Hematopoietic multipotent progenitor cell treated with erythropoietin and hydrocortisone succinate and interleukin-3 and kit ligand, for 6 days (in vitro differentiated cells): Measurements from ENCODE around the gene TES.
A peak's percentile ranks its signal among the peaks of the same experiment; 100 is the strongest.
"Not testable (repeated sequence)": the region's sequence is repeated elsewhere in the genome, so short reads cannot be mapped to it uniquely, and the experiment has no call there.

Source experiments
- DNase-seq: peaks from one replicate; pipeline ENCODE4 v3.0.0-alpha.2; 2015

The TES gene

GRCh38 chr7:116225860-116226259, 15.5 kb downstream of the TES start:
- DNase-seq: no peak

- no peak for DNase-seq
Measured at GRCh38 chr7:116226664-116227063, 16.3 kb downstream of the TES start.

GRCh38 chr7:116227678-116228239, 17.4 kb downstream of the TES start:
- DNase-seq: no peak

DNA sequence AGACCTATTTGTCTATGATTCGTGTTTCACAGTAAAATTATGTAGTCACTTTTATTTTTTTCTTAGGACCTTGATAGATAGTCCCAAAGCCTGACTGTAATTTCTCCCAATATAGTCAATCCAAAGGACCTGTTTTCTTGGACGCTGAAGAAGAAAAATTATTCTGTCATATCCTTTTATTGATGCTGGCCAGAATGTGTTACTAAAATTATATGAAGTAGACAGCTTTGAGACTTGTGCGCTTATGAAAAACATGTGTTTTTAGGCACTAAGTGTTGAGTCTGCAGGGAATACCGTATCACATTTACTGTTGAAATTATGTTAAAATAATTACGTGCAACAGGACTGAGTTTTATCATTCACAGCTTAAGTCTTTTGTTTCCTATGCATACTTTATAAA, 17.9 kb downstream of the TES start:
- no peak for DNase-seq

DNA sequence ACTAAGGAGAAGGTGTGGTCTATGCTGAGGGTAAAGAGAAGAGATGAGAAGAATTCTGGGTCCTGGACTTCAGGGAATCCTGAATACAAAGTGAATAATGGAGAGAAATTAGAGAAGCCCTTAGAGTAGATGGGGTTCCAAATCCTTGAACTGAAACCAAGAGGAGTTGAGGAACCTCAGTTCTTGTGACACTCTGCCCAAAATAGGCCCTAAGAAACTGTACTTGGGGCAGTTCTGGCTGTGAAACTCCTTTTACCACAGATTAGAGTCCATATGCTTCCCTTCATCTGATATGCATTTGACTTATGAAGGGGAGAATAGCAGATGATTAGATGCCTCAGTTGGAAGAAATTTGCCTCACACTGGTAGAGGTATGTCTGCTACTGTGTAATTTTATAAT, 19.0 kb downstream of the TES start:
- DNase-seq: peak; percentile 32

DNA sequence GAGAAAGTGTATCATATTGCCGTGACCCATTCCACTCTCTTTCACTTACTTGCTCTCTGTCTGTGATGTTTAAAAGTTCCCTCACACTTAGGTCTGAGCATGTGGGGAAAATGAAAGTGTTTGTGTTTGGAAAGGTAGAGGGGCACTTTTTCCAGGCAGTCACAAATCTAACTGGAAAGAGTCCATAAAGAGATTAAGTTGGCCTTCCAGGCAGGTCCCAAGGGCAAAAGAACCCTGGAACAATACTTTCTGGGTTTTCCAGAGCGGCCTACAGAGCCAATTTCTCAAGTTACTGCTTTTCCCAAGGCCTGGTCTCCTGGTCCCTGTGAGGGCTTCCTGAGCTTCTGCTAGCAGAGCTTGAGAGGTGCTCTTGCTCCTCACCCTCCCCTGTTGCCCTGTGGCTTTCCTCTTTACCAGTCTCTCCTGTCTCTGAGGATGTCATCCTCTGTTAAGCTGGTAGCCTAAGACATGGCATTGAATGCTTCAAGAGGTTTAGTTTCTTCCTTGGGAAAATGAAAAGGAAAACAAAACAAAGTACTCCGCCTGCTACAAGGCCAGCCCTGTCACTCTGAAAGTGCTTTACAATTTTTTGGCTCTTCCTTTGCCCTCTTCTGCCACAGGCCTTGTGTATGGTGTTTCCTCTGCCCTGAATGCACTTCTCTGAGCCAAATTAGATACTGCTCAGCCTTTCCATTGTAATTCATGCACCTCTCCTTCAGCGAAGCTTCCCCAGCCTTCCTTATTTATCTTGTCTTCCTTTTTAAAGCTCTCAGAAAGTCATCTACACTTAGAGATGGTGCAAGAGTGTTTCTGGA, 20.1 kb downstream of the TES start:
- no peak for DNase-seq

DNA sequence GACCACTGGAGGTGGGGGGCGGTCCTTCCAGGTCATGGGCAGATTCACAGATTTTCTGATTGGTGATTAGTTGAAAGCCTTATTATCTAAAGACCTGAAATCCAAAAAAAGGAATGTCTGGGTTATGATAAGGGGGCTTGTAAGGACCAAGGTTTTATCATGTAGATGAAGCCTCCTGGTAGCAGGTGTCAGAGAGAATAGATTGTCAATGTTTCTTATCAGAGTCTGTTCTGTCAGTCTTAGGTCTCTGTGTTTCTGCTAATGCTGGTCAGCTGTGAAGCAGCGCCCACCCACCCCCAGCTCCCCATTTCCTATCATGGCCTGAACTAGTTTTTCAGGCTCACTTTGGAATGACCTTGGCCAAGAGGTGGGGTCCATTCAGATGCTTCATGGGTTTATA, 21.2 kb downstream of the TES start:
- no peak for DNase-seq

DNA sequence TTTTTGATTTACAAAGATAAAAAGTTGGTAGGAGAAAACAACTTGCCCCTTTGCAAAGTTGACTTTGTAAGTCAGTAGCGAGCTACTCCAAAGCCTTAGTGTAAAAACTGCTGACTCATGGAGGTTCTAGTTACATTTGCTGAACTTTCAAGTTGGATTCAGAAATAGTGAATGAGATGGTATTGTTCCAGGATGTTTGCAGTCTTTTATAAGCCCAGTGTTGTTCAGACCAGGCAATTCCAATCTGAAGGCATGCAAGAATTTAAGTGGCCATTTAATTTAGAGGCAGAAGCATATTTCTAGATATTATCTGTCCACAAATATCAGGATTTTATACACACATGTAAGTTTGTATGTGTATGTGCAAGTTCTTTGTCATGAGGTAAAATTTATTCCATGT, 21.6 kb downstream of the TES start:
- peak; percentile 81 for DNase-seq

DNA sequence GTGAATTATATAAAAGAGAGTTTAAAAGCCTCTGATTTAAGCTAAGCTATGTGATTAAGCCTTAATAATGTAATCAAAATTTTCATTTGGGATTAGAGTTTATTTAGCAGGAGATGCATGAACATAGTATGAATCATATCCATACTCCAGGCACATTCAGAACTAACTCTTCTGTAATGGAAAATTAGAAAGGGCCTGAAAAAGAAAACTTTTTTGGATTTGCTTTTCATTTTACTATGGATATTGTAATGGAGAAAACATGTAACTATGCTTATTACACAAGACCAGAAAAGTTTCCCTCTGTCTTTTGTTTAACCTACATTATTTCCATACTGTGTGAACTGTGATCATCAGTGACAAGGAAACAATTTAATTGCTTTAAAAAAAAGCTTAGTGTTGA, 22.0 kb downstream of the TES start:
- DNase-seq: no peak

- DNase-seq: no peak
Measured at GRCh38 chr7:116232920-116233319, 22.6 kb downstream of the TES start.

DNA sequence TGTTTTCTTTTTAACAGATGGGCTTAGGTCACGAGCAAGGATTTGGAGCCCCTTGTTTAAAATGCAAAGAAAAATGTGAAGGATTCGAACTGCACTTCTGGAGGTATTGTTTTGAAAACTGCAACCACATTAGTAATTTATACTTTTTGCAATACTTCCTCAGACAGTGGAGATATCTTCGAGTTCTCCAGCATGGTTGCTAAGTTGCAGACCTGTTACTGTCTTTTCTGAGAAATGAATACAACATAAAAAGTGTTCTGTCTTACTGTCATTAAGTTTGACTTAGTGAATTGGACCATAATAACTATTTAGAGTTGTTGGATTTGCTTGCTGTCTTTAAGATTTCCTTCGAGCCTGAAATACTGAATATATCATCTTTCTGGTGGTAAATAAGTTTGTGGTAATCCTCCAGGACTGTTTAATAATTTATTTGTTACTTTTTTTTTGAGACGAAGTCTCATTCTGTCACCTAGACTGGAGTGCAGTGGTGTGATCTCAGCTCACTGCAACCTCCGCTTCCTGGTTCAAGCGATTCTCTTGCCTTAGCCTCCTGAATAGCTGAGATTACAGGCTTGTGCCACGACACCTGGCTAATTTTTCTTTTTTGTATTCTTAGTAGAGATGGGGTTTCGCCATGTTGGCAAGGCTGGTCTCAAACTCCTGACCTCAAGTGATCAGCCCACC, 24.3 kb downstream of the TES start:
- no peak for DNase-seq

DNA sequence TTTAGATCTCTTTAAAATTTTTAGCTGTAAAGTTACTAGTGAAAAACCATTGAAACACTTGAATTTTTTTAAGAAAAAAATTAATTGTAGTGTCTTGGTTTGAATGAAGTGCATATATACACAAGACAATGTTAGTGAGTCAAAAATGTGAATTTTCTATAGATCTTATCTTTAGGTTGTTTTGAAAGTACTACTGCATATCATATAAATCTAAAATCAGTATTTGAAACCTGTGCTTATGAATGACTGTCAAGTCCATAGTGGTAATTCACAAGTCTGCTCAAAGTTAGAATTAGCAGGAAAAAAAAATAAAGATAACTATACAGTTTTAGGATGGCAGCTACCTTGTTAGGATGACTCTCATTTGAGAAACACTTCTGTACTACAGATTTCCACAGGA, 25.0 kb downstream of the TES start:
- DNase-seq: no peak

DNA sequence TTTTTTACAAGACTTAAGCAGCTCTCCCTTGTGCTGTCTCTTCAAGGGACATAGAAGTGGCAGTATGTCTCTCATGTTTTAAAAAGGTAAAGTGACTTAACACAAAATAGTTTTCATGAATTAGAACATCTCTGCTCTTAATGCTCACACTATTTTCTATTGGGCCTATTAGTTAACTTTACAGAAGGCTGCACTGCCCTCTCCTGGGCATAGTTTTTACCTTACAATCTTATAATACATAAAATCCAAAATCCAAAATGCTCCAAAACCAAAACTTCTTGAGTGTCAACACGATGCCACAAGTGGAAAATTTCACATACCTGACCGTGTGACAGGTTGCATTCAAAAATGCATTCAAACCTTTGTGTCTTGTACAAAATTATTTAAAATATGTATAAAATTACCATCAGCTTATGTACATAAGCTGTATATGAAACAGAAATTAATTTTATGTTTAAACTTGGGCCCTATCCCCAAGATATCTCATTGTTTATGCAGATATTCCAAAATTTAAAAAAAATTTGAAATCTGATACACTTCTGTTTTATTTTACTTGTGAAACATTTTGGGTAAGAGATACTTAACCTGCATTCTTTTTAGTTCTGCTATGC, 25.8 kb downstream of the TES start:
- DNase-seq: peak; percentile 87

DNA sequence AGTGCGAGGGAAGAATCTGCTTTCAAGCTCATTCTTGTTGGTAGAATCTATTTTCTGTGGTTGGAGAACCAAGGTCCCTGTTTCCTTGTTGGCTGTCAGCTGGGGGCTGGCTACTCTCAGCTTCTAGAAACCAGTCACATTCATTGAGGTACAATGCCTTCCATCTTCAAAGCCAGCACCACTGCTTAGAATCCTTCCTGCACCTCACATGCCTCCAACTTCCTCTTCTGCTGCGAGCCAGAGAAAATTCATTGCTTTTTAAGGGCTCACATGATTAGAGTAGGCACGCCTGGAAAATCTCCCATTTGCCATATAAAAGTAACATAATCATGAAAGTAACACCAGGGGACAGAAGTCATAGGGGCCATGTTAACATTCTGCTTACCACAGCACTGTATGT, 28.7 kb downstream of the TES start:
- no peak for DNase-seq

- DNase-seq: no peak
Measured at GRCh38 chr7:116239434-116239833, 29.1 kb downstream of the TES start.

DNA sequence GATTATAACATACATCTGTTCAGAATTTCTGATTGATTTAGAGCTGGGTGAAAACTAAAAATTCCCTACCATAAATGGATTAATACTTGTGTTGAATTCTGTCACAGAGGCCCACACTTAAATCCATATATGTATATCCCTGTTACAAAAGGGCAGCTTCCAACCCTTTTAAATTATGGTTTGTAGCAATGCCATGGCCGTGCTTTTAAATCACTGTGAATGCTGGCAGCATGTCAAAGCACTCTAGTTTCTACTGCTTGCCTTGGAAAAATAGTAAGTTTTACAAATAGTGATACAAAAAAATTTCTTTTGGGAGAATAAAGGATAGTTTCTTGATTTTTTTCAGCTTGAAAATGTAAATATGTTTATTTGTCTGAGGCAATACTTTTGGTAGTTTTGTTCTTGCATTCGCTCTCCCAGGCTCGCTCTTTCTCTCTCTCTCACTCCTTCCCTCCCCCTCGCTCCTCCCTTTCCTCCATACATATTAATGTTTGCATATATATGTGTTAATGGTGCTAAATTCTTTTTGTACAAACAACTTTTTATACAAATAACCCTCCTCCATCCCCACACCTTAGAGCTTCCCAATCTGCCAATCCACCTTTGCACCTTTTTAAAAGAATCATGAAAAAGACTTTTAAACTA, 29.8 kb downstream of the TES start:
- no peak for DNase-seq

DNA sequence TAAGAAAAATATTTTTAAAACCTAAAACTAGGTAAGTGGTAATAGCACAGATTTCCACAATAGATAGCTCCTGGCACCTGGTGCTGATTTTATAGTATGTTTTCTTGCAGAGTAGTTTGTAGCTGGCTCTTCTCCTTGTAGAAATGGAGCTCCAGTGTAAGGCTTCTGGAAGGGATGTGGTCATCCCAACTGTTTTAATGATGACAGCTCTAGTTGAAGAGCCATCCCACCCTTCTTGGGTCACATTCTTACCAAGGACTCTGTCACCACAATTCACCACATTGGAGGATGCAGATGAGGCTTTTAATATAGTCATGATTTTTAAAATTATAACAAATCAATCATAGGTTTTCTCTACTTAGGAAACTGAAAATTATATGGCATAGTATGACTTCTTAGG, 31.0 kb downstream of the TES start:
- DNase-seq: no peak

GRCh38 chr7:116242178-116242577, 31.8 kb downstream of the TES start:
- DNase-seq: no peak

- no peak for DNase-seq
Measured at GRCh38 chr7:116242759-116243158, 32.4 kb downstream of the TES start.

- DNase-seq: not testable (repeated sequence)
Measured at GRCh38 chr7:116244803-116245202, 34.5 kb downstream of the TES start.

DNA sequence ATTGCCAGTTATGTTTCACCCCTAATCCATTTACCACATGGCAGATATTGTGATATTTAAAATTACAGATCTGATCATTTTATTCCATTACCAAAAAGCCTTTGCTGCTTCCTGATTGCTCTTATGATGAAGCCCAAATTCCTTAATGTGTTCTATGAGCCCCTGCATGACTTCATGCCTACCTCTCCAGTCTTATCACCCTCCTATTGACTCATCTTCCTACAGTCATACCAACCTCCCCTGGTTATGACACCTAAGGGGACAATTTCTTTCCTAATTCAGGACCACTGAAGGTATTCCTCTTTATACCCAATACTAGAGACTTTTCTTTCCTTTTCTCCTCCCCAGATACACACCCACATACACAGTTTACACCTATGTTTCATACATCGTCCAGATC, 36.0 kb downstream of the TES start:
- no peak for DNase-seq

DNA sequence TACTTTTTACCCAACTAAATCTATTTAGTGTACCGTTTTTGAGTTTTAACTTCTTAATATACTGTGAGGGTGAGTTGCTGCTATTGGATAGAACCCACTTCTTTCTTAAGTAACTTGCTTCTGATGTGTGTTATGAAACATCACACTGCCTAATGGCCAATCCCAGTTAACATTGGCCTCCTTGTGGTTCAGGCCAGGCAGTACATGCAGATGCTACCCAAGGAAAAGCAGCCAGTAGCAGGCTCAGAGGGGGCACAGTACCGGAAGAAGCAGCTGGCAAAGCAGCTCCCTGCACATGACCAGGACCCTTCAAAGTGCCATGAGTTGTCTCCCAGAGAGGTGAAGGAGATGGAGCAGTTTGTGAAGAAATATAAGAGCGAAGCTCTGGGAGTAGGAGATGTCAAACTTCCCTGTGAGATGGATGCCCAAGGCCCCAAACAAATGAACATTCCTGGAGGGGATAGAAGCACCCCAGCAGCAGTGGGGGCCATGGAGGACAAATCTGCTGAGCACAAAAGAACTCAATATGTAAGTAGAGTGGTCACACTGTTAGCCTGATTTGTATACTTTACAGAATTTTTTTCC, 39.7 kb downstream of the TES start:
- peak; percentile 55 for DNase-seq

GRCh38 chr7:116251675-116252074, 41.3 kb downstream of the TES start:
- DNase-seq: no peak
